ENCODE data around the gene PRAMEF20. TPM values are rescaled to one million over a fixed set of nuclear protein-coding genes. Genes with fewer than 3 reads are reported as not detected.

The PRAMEF20 gene
- total RNA-seq, 6 experiments from 2014 or later = not detected

GRCh38 chr1:13443335-13443979 lies 33.2 kb downstream of the PRAMEF20 start:
- TF ChIP-seq CTCF (IDR thresholded peaks at IDR 0.05) = no peak
- no peaks in the 10 kb centered on the region for H3K36me3 Mint-ChIP-seq (ENCODE audit: low read depth)
- no peak overlapping the region for H3K27ac Mint-ChIP-seq
- peaks cover 42% of the 10 kb centered on the region for H3K9me3 Mint-ChIP-seq
- H3K4me3 Mint-ChIP-seq = no peak overlapping the region
- no peaks in the 10 kb centered on the region for H3K4me1 Mint-ChIP-seq (ENCODE audit: low read depth)
- H3K27me3 Mint-ChIP-seq (ENCODE audit: insufficient read depth) = peaks cover 2% of the 10 kb centered on the region
- DNase-seq = no peak

- Mint-ChIP-seq H3K4me1 (ENCODE audit: low read depth) (no peaks in the 10 kb centered on the region), H3K36me3 (ENCODE audit: low read depth) (no peaks in the 10 kb centered on the region), H3K27me3 (ENCODE audit: insufficient read depth) (no peaks in the 10 kb centered on the region; the same call in 1 of the 2 replicates), H3K27ac (no peak overlapping the region), H3K9me3 (peaks cover 28% of the 10 kb centered on the region), H3K4me3 (no peak overlapping the region)
- DNase-seq = no peak
- no peak for TF ChIP-seq CTCF (IDR thresholded peaks at IDR 0.05)
These were observed 40.0 kb downstream of the PRAMEF20 start for GRCh38 chr1:13450204-13450603.

- no peak for DNase-seq
- Mint-ChIP-seq H3K36me3 (ENCODE audit: low read depth) (no peaks in the 10 kb centered on the region), H3K4me3 (no peak overlapping the region), H3K9me3 (peaks cover 28% of the 10 kb centered on the region), H3K4me1 (ENCODE audit: low read depth) (no peaks in the 10 kb centered on the region), H3K27ac (no peak overlapping the region), H3K27me3 (ENCODE audit: insufficient read depth) (no peaks in the 10 kb centered on the region)
- no peak for TF ChIP-seq CTCF (IDR thresholded peaks at IDR 0.05)
These were observed 41.2 kb downstream of the PRAMEF20 start for GRCh38 chr1:13451399-13451965.

- H3K9me3 Mint-ChIP-seq = peaks cover 40% of the 10 kb centered on the region
- H3K36me3 Mint-ChIP-seq (ENCODE audit: low read depth) = peaks cover 4% of the 10 kb centered on the region; the same call in 1 of the 2 replicates
- TF ChIP-seq CTCF (IDR thresholded peaks at IDR 0.05) = no peak
- H3K27ac Mint-ChIP-seq = no peak overlapping the region
- no peaks in the 10 kb centered on the region for H3K4me1 Mint-ChIP-seq (ENCODE audit: low read depth)
- no peak for DNase-seq
- peaks cover 3% of the 10 kb centered on the region for H3K27me3 Mint-ChIP-seq (ENCODE audit: insufficient read depth)
- H3K4me3 Mint-ChIP-seq = no peak overlapping the region
These were observed 46.8 kb downstream of the PRAMEF20 start for GRCh38 chr1:13456904-13457532.

DNA sequence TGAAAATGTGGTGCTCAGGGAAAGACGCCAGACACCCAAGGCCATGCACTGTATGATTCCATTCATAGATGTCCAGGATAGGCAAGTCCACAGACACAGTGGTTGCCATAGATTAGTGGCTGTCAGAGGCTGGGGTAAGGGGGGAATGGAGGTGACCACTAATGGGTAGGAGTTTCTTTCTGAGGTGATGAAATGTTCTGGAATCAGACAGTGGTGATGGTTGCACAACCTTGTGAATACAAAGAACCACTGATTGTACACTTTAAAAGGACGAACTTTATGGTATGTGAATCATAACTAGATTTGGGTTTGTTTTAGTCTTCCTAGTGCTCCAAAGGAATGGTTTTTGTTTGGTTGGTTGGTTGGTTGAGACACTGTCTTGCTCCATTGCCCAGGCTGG lies 51.7 kb downstream of the PRAMEF20 start:
- TF ChIP-seq CTCF (IDR thresholded peaks at IDR 0.05) = no peak
- peaks cover 3% of the 10 kb centered on the region for H3K27me3 Mint-ChIP-seq (ENCODE audit: insufficient read depth)

More for the DNA sequence above, 51.7 kb downstream of the PRAMEF20 start:
- H3K36me3 Mint-ChIP-seq (ENCODE audit: low read depth) = peaks cover 6% of the 10 kb centered on the region; the same call in 1 of the 2 replicates
- H3K4me1 Mint-ChIP-seq (ENCODE audit: low read depth) = no peaks in the 10 kb centered on the region
- H3K27ac Mint-ChIP-seq = no peak overlapping the region
- H3K9me3 Mint-ChIP-seq = peaks cover 55% of the 10 kb centered on the region
- no peak for DNase-seq
- no peak overlapping the region for H3K4me3 Mint-ChIP-seq

Measured in HFFc6 (cell line).